HepG2 (cell line): ENCODE data around the gene TRPV4. TPM values are rescaled to one million over a fixed set of nuclear protein-coding genes. Genes with fewer than 3 reads are reported as not detected.

Source experiments
- ATAC-seq: fragments of 200-7000 bp; cut with Tn5 transposase; 3 replicates; pipeline ENCODE4 v1.9.1; 2020; ENCODE audit warnings: mild to moderate bottlenecking, moderate library complexity
- BruUV-seq: library from RNA; stranded (reverse); fragments of 400-500 nt; replicated peaks from 2 replicates; lab custom pipeline; 2021; lab: Mats Ljungman, UMichigan
- CTCF ChIA-PET: fragments of 300-600 bp; formaldehyde crosslinking; extraction: SDS; loops from one replicate; lab custom pipeline; 2021; ENCODE audit warnings: low total read pairs, inconsistent platforms, low intra/inter-chr PET ratio; lab: Yijun Ruan, JAX
- POLR2A ChIA-PET: fragments of 350-600 bp; sonication (Branson Sonifier 250); formaldehyde crosslinking; loops from one replicate; lab custom pipeline; 2020; ENCODE audit warnings: antibody characterized with exemption, inconsistent platforms; lab: Yijun Ruan, JAX
- DNase-seq: peaks from one replicate; pipeline ENCODE4 v3.0.0-alpha.2; 2015; ENCODE audit warnings: low spot score
- FAIRE-seq: peaks from 3 replicates; lab custom pipeline; 2011; peaks lifted over from hg19 to GRCh38; lab: Jason Lieb, UNC
- H2AFZ ChIP-seq: one replicate; pipeline ENCODE4 v1.6.1; 2011; ENCODE audit warnings: low read length, inconsistent platforms
- H3K27ac ChIP-seq: fragments of 300-600 bp; 3 replicates; pipeline ENCODE4 v1.8.0; 2011; ENCODE audit warnings: mixed run types, mild to moderate bottlenecking, mixed read lengths, low read length, inconsistent platforms; ENCODE audit not compliant: insufficient read depth; ENCODE audit errors: extremely low read length
- H3K27me3 ChIP-seq, 2 experiments: fragments of 200-600 bp in 1 of 2; 2 replicates in 1 of 2; 3 replicates in 1 of 2; pipeline versions ENCODE4 v1.6.0 to v1.8.0; 2011; ENCODE audit warnings: low read length in 2 of 2, mild to moderate bottlenecking in 2 of 2, moderate library complexity in 2 of 2, inconsistent platforms in 1 of 2; ENCODE audit not compliant: insufficient read depth in 2 of 2, control insufficient read depth in 1 of 2
- H3K36me3 ChIP-seq, 2 experiments: fragments of 200-600 bp in 1 of 2; replicated peaks in 1 of 2; 2 replicates in 1 of 2; 3 replicates in 1 of 2; pipeline versions ENCODE4 v1.5.1 to v1.8.0; 2011; ENCODE audit warnings: low read length in 2 of 2, inconsistent platforms in 1 of 2; ENCODE audit not compliant: insufficient read depth in 2 of 2, control insufficient read depth in 1 of 2
- H3K4me1 ChIP-seq: 2 replicates; pipeline ENCODE4 v1.5.1; 2012; ENCODE audit warnings: low read length, inconsistent platforms; ENCODE audit not compliant: insufficient read depth
- H3K4me2 ChIP-seq: 2 replicates; pipeline ENCODE4 v1.6.0; 2011; ENCODE audit warnings: low read depth, low read length, inconsistent platforms
- H3K4me3 ChIP-seq, 3 experiments: fragments of 200-600 bp in 1 of 3; sonication (generic), shearing (Covaris generic) in 1 of 3; replicated peaks in 1 of 3; 2 replicates each; pipeline ENCODE4 v1.5.1; 2011 to 2016; ENCODE audit warnings: low read length in 3 of 3, inconsistent platforms in 2 of 3, low read depth in 2 of 3, mild to moderate bottlenecking in 2 of 3, control low read depth in 1 of 3, mixed read lengths in 1 of 3; ENCODE audit not compliant: insufficient read depth in 1 of 3
- H3K79me2 ChIP-seq: one replicate; pipeline ENCODE4 v1.6.1; 2011; ENCODE audit warnings: low read length, inconsistent platforms; ENCODE audit not compliant: insufficient read depth
- H3K9ac ChIP-seq: 2 replicates; pipeline ENCODE4 v1.6.0; 2011; ENCODE audit warnings: mild to moderate bottlenecking, low read depth, low read length, inconsistent platforms; ENCODE audit not compliant: insufficient read depth
- H3K9me3 ChIP-seq: 2 replicates; pipeline ENCODE4 v1.5.1; 2012; ENCODE audit warnings: mild to moderate bottlenecking, low read length
- H4K20me1 ChIP-seq: 2 replicates; pipeline ENCODE4 v1.6.0; 2011; ENCODE audit warnings: inconsistent platforms, mild to moderate bottlenecking, low read length, moderate library complexity; ENCODE audit not compliant: insufficient read depth
- CREB3 ChIP-seq: sonication (generic); formaldehyde crosslinking; IDR thresholded peaks from 2 replicates; pipeline ENCODE4 v1.5.0; 2020; ENCODE audit warnings: missing genetic modification reagents
- HMG20B ChIP-seq: conservative IDR thresholded peaks from 2 replicates; pipeline ENCODE4 v1.6.1; 2016; ENCODE audit warnings: missing genetic modification reagents, missing compliant biosample characterization
- MEIS1 ChIP-seq: sonication (generic); formaldehyde crosslinking; IDR thresholded peaks from 2 replicates; pipeline ENCODE4 v1.9.0; 2021; ENCODE audit warnings: mild to moderate bottlenecking, missing genetic modification reagents, moderate library complexity, borderline replicate concordance
- MIXL1 ChIP-seq: IDR thresholded peaks from 2 replicates; pipeline ENCODE4 v1.6.1; 2016
- MLLT10 ChIP-seq: sonication (generic); formaldehyde crosslinking; IDR thresholded peaks from 2 replicates; pipeline ENCODE4 v1.4.0; 2020; ENCODE audit warnings: missing genetic modification reagents
- MXD3 ChIP-seq: IDR thresholded peaks from 2 replicates; pipeline ENCODE4 v1.6.1; 2016; ENCODE audit warnings: mild to moderate bottlenecking, missing biosample characterization, missing genetic modification reagents
- SMAD1 ChIP-seq: sonication (generic); formaldehyde crosslinking; IDR thresholded peaks from 2 replicates; pipeline ENCODE4 v1.4.0; 2020; ENCODE audit warnings: missing genetic modification reagents, low read depth, mild to moderate bottlenecking, borderline replicate concordance
- ZFAT ChIP-seq: sonication (generic); formaldehyde crosslinking; conservative IDR thresholded peaks from 2 replicates; pipeline ENCODE4 v1.8.1; 2023; ENCODE audit warnings: missing genetic modification reagents, inconsistent platforms
- ZMAT3 ChIP-seq: sonication (generic); formaldehyde crosslinking; conservative IDR thresholded peaks from 2 replicates; pipeline ENCODE4 v1.7.0; 2021; ENCODE audit warnings: missing genetic modification reagents
- ZNF253 ChIP-seq: sonication (generic); formaldehyde crosslinking; IDR thresholded peaks from 2 replicates; pipeline ENCODE4 v1.8.0; 2022; ENCODE audit warnings: mild to moderate bottlenecking, missing genetic modification reagents, borderline replicate concordance
- ZNF44 ChIP-seq: sonication (generic); formaldehyde crosslinking; IDR thresholded peaks from 2 replicates; pipeline ENCODE4 v1.5.1; 2020; ENCODE audit warnings: mild to moderate bottlenecking, missing genetic modification reagents
- ZNF670 ChIP-seq: sonication (generic); formaldehyde crosslinking; IDR thresholded peaks from 2 replicates; pipeline ENCODE4 v1.8.0; 2022; ENCODE audit warnings: mild to moderate bottlenecking, missing genetic modification reagents, borderline replicate concordance
- ZNF724P ChIP-seq: sonication (generic); formaldehyde crosslinking; IDR thresholded peaks from 2 replicates; pipeline ENCODE4 v1.8.0; 2022; ENCODE audit warnings: missing genetic modification reagents, borderline replicate concordance
- ZNF747 ChIP-seq: sonication (generic); formaldehyde crosslinking; IDR thresholded peaks from 2 replicates; pipeline ENCODE4 v1.8.1; 2023; ENCODE audit warnings: missing genetic modification reagents, mild to moderate bottlenecking, borderline replicate concordance
- ZZZ3 ChIP-seq: sonication (generic); formaldehyde crosslinking; IDR thresholded peaks from 2 replicates; pipeline ENCODE4 v1.4.0; 2020; ENCODE audit warnings: missing genetic modification reagents, mild to moderate bottlenecking, borderline replicate concordance
- WGBS: methylation state at CpG from one replicate; pipeline ENCODE4 v1.1.6; 2017; ENCODE audit warnings: low lambda C conversion rate; 5-methylcytosine and 5-hydroxymethylcytosine counted together
- in situ Hi-C: cut with HindIII; loops from 2 replicates; pipeline ENCODE4 v1.10.0; 2017; ENCODE audit warnings: low pct_unique_long_range_greater_than_20kb; ENCODE audit not compliant: extremely low pct_ligation_motif_present
- intact Hi-C: fragments of 100-400 bp; cut with micrococcal nuclease; formaldehyde crosslinking; loops from one replicate; pipeline ENCODE4 v1.10.0; 2022; ENCODE audit not compliant: unreplicated experiment
- polyA plus RNA-seq, 8 experiments: library from polyadenylated mRNA; depleted of rRNA in 3 of 8; stranded (reverse) in 7 of 8; unstranded in 1 of 8; fragments of >200 nt; fragmentation: Illumina TruSeq in 4 of 8; extraction: Trizol in 4 of 8; gene quantifications; 2 replicates each; pipeline versions ENCODE4 v1.2.1 to v1.2.3, GENCODE V29; 2011 to 2016; ENCODE audit warnings: low read depth in 4 of 8, missing spikeins in 1 of 8, mixed read lengths in 1 of 8; ENCODE audit not compliant: insufficient read depth in 1 of 8
- total RNA-seq, 5 experiments: library from RNA; depleted of rRNA; stranded (reverse); fragments of >200 nt; fragmentation: Illumina TruSeq; extraction: Trizol; gene quantifications; 2 replicates each; pipeline ENCODE4 v1.2.3, GENCODE V29; 2016; ENCODE audit warnings: low read depth in 1 of 5
- TF ChIP-seq, protein P1 (sequence below): sonication (generic); formaldehyde crosslinking; IDR thresholded peaks from 2 replicates; pipeline ENCODE4 v1.4.0; 2020; ENCODE audit warnings: missing genetic modification reagents
- TF ChIP-seq, protein P2 (sequence below): sonication (generic); formaldehyde crosslinking; IDR thresholded peaks from 2 replicates; pipeline ENCODE4 v1.8.1; 2023; ENCODE audit warnings: mild to moderate bottlenecking, missing genetic modification reagents

Gene TRPV4
- total and polyA plus RNA-seq, 2 of the 13 experiments (the other 11 are each of a cell fraction or from before 2014, with no cell fraction given), result 0.66 to 4.7 TPM

DNA sequence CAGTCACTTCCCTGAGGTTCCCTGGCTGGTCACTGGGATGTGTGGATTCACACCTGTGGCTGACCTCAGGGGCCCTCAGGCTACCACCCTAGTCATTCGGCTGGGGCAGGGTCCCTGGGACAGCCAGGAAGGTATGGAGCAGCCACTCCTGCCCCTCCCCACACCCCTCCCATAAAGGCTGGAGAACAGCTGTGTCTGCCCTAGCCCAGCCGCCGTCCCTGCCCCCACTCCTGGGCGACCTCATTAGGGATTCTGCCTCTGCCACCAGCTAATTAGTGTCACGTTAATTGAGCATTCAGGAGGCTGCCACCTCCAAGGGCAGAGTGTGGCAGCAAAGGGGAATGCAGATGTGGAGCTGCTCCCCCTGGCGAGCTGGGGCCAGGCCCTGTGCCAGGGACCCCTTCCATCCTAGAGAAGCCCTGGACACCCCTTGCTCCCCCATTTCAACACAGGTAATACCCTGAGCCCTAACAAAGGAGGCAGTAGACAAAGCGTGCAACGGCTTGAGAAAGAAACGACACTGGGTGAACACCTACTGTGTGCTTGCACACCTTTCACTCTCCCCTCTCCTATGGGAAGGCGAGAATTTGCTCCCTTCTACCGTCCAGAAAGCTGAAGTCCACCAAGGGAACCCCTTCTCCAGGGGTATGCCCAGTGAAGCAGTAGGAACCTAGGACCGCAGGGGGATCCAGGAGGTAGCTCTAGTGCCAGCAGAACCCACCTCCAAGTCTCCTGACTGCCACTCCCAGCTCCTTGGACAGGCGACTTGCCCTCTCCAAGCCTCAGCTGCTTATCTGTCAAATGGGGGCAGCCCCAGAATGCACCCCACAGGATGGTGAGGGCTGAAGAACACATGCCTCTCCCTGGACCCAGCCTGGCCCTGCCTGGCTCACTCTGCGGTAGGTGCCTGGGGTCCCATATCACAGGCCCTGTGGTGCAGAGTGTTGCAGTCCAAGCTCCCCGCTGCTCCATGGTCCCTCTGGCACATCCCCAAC lies 74.5 kb downstream of the TRPV4 start:
- ATAC-seq (no peak), DNase-seq (no peak)
- TF ChIP-seq ZFAT (CRISPR knock-in tag), result no peak
- TF ChIP-seq ZZZ3, result no peak
- no peak for TF ChIP-seq ZNF747
- no peak for TF ChIP-seq HMG20B (CRISPR knock-in tag)
- no peak for TF ChIP-seq MXD3 (CRISPR knock-in tag)
- no peak for TF ChIP-seq CREB3 (CRISPR knock-in tag)
- TF ChIP-seq MLLT10 (CRISPR knock-in tag), result no peak
- TF ChIP-seq, protein P1, sequence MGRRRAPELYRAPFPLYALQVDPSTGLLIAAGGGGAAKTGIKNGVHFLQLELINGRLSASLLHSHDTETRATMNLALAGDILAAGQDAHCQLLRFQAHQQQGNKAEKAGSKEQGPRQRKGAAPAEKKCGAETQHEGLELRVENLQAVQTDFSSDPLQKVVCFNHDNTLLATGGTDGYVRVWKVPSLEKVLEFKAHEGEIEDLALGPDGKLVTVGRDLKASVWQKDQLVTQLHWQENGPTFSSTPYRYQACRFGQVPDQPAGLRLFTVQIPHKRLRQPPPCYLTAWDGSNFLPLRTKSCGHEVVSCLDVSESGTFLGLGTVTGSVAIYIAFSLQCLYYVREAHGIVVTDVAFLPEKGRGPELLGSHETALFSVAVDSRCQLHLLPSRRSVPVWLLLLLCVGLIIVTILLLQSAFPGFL (CRISPR knock-in tag), result no peak
- no peak for TF ChIP-seq ZNF724P (CRISPR knock-in tag)
- TF ChIP-seq MEIS1, result no peak
- TF ChIP-seq ZMAT3 (CRISPR knock-in tag), result no peak
- TF ChIP-seq ZNF253 (CRISPR knock-in tag), result no peak
- no peak for TF ChIP-seq MIXL1 (CRISPR knock-in tag)
- TF ChIP-seq SMAD1 (CRISPR knock-in tag), result no peak
- TF ChIP-seq ZNF44, result no peak
- TF ChIP-seq ZNF670 (CRISPR knock-in tag), result no peak
- TF ChIP-seq, protein P2, sequence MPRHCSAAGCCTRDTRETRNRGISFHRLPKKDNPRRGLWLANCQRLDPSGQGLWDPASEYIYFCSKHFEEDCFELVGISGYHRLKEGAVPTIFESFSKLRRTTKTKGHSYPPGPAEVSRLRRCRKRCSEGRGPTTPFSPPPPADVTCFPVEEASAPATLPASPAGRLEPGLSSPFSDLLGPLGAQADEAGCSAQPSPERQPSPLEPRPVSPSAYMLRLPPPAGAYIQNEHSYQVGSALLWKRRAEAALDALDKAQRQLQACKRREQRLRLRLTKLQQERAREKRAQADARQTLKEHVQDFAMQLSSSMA (CRISPR knock-in tag), result no peak
- TF ChIP-seq, all 625 proteins: peak for 0
- Histone ChIP-seq H3K4me2 (no peak overlapping the region), H3K9ac (no peak overlapping the region), H3K9me3 (peaks cover 10% of the 10 kb centered on the region; the same call in 1 of the 2 replicates), H3K79me2 (peaks cover 4% of the 10 kb centered on the region), H3K27me3 (no peaks in the 10 kb centered on the region), H3K4me1 (peaks cover 30% of the 10 kb centered on the region), H4K20me1 (no peaks in the 10 kb centered on the region), H3K27ac (no peak overlapping the region), H3K36me3 (peaks cover 1 to 3% of the 10 kb centered on the region in 2 experiments; a peak in 1 of 5 replicates), H3K4me3 (no peak overlapping the region), H2AFZ (no peak overlapping the region)
- POLR2A ChIA-PET, result no interaction called here
- 92% methylated on average over 9 of the region's 15 CpGs for WGBS
- BruUV-seq, result no TSS peak
- intact Hi-C loops (no loop called here), in situ Hi-C loops (no loop called here)
- CTCF ChIA-PET, result no interaction called here
- no peak for FAIRE-seq
